Measurements from ENCODE around the gene HTR1B.

HTR1B gene

DNA sequence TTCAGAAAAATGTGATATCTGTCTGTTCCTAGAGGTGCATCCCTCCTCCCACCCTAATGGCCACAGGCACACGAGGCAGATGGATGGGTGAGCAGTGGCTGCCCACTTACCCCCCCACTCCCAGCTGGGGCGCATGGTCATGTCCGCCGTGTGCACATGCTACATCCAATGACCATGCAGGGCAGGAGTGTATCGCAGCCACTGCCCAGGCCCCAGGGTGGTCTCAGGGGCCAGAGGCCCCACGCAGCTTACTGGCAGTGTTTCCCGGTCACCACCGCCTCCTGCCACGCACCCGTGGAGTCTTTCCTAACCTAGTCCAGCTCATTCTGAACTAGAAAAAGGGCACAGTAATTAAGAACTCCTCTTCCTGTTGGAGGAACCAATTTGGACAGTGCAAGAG, 11.7 kb upstream of the HTR1B start:
- TF ChIP-seq ZFX (IDR thresholded peaks at IDR 0.05; ENCODE audit: borderline replicate concordance) (no peak), CTCF (IDR thresholded peaks at IDR 0.05) (no peak)
- H3K27ac ChIP-seq: no peak overlapping the region

DNA sequence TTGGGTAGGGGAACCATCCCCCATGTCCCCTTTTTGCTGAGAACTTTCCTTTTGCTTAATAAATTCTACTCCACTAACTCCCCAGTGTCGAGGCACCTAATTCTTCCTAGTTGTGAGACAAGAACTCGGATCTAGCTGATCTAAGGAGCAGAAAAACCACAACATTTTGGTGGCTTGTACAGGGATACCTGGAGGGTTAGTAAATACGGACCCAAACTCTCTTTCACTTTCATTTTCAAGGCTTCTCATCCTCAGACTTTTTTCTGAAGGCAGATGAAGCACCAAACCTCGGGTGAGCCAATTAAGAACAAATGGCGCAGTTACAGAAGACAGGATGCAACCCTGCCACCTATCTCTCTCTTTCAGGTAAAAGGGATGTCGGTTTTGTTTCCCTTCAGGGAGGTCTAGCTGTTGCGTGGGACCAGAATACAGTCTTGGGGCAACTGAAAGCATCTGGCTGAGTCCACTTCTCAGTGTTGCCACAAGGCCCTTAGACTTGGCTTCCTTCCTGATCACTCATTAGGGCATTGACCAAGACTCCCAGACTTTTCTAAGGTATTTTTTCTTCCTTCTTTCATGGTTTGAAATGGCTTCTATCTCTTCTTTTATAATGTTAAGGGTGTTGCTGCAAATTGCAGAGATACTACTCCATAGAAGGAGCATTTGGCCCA, 11.1 kb upstream of the HTR1B start:
- TF ChIP-seq CTCF (IDR thresholded peaks at IDR 0.05) (no peak), ZFX (IDR thresholded peaks at IDR 0.05; ENCODE audit: borderline replicate concordance) (no peak)
- no peak overlapping the region for H3K27ac ChIP-seq

DNA sequence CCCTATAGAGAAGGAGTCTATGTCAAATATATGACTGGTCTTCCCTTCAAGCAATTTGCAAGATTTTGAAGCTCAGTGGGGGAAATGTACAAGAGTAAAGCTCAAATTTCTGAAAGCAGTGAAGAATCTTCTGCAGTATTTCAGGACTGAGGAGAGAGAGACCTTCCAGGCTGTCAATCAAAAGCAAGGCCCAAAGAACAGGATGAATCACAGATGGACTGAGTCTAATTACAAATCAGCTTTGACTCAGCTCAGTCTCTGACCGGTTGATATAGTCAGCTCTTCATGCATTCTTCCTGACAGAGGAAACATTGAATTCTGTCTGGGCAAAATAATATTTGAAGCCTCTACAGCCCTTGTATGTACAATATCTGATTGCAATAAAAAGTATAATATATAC, 7.7 kb upstream of the HTR1B start:
- TF ChIP-seq ZFX (IDR thresholded peaks at IDR 0.05; ENCODE audit: borderline replicate concordance) (no peak), CTCF (IDR thresholded peaks at IDR 0.05) (no peak)
- H3K27ac ChIP-seq: no peak overlapping the region

GRCh38 chr6:77468939-77469338, 5.6 kb upstream of the HTR1B start:
- TF ChIP-seq ZFX (IDR thresholded peaks at IDR 0.05; ENCODE audit: borderline replicate concordance) (no peak), CTCF (IDR thresholded peaks at IDR 0.05) (no peak)
- no peak overlapping the region for H3K27ac ChIP-seq

GRCh38 chr6:77466451-77467437, 3.5 kb upstream of the HTR1B start:
- TF ChIP-seq CTCF (IDR thresholded peaks at IDR 0.05) (no peak), ZFX (IDR thresholded peaks at IDR 0.05; ENCODE audit: borderline replicate concordance) (no peak)
- H3K27ac ChIP-seq: no peak overlapping the region

DNA sequence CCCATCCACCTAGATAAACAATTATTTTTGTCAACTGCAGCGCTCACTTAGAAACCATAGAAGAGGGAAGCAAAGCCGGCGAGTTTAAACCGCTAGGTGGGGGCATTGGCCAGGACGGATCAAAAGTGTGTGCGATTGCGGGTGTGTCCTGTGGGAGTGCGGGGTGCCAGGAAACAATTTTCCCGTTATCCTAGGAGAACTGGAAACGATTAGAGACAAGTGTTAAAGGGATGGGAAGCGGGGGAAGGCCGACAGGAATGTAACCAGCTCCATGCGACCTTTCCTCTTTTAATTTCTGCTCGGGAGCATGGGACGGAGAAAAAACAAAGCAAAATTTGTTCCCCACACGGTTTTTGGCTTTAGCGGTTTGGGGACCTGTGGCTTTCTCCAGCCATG, 2.8 kb upstream of the HTR1B start:
- TF ChIP-seq CTCF (IDR thresholded peaks at IDR 0.05): peak; percentile 86
- no peak for TF ChIP-seq ZFX (IDR thresholded peaks at IDR 0.05; ENCODE audit: borderline replicate concordance)
- no peak overlapping the region for H3K27ac ChIP-seq

- no peak for TF ChIP-seq ZFX (IDR thresholded peaks at IDR 0.05; ENCODE audit: borderline replicate concordance)
- TF ChIP-seq CTCF (IDR thresholded peaks at IDR 0.05): no peak
Observed at GRCh38 chr6:77464495-77464867, 1.2 kb upstream of the HTR1B start.

More at GRCh38 chr6:77464495-77464867, 1.2 kb upstream of the HTR1B start:
- no peak overlapping the region for H3K27ac ChIP-seq

Data from 22Rv1 (cell line).